ENCODE results near the gene LMBR1.

The LMBR1 gene

GRCh38 chr7:156778668-156779067, 114.3 kb downstream of the LMBR1 start:
- H3K9ac ChIP-seq (ENCODE audit: insufficient read length, low read depth): no peak overlapping the region
- DNase-seq (ENCODE audit: low read depth, low spot score): no peak
- no peaks in the 10 kb centered on the region for H3K27me3 ChIP-seq (ENCODE audit: insufficient read depth, insufficient read length)
- no peaks in the 10 kb centered on the region for H3K36me3 ChIP-seq (ENCODE audit: insufficient read depth, insufficient read length, low read length)
- no peaks in the 10 kb centered on the region for H3K4me1 ChIP-seq (ENCODE audit: insufficient read depth, insufficient read length)
- TF ChIP-seq ZNF274 (IDR thresholded peaks at IDR 0.05; ENCODE audit: low read depth, low read length) (no peak), YY1 (IDR thresholded peaks at IDR 0.05; ENCODE audit: insufficient read depth, insufficient read length) (no peak), SUZ12 (IDR thresholded peaks at IDR 0.05; ENCODE audit: extremely low read depth, insufficient read depth, insufficient read length) (no peak)
- no peak overlapping the region for H3K4me3 ChIP-seq (ENCODE audit: insufficient read length, low read depth)
- no peaks in the 10 kb centered on the region for H3K9me3 ChIP-seq (ENCODE audit: insufficient read depth, low read length)

GRCh38 chr7:156778201-156778600, 114.8 kb downstream of the LMBR1 start:
- Histone ChIP-seq H3K9ac (ENCODE audit: insufficient read length, low read depth) (no peak overlapping the region), H3K36me3 (ENCODE audit: insufficient read depth, insufficient read length, low read length) (no peaks in the 10 kb centered on the region), H3K27me3 (ENCODE audit: insufficient read depth, insufficient read length) (no peaks in the 10 kb centered on the region), H3K4me3 (ENCODE audit: insufficient read length, low read depth) (no peak overlapping the region), H3K9me3 (ENCODE audit: insufficient read depth, low read length) (no peaks in the 10 kb centered on the region), H3K4me1 (ENCODE audit: insufficient read depth, insufficient read length) (no peaks in the 10 kb centered on the region)
- no peak for DNase-seq (ENCODE audit: low read depth, low spot score)
- TF ChIP-seq YY1 (IDR thresholded peaks at IDR 0.05; ENCODE audit: insufficient read depth, insufficient read length) (no peak), ZNF274 (IDR thresholded peaks at IDR 0.05; ENCODE audit: low read depth, low read length) (no peak), SUZ12 (IDR thresholded peaks at IDR 0.05; ENCODE audit: extremely low read depth, insufficient read depth, insufficient read length) (no peak)

- no peaks in the 10 kb centered on the region for H3K36me3 ChIP-seq (ENCODE audit: insufficient read depth, insufficient read length, low read length)
- H3K9ac ChIP-seq (ENCODE audit: insufficient read length, low read depth): no peak overlapping the region
- no peak overlapping the region for H3K4me3 ChIP-seq (ENCODE audit: insufficient read length, low read depth)
- no peak for DNase-seq (ENCODE audit: low read depth, low spot score)
- no peaks in the 10 kb centered on the region for H3K4me1 ChIP-seq (ENCODE audit: insufficient read depth, insufficient read length)
- TF ChIP-seq ZNF274 (IDR thresholded peaks at IDR 0.05; ENCODE audit: low read depth, low read length) (no peak), YY1 (IDR thresholded peaks at IDR 0.05; ENCODE audit: insufficient read depth, insufficient read length) (no peak), SUZ12 (IDR thresholded peaks at IDR 0.05; ENCODE audit: extremely low read depth, insufficient read depth, insufficient read length) (no peak)
- no peaks in the 10 kb centered on the region for H3K27me3 ChIP-seq (ENCODE audit: insufficient read depth, insufficient read length)
- H3K9me3 ChIP-seq (ENCODE audit: insufficient read depth, low read length): no peaks in the 10 kb centered on the region
Observed at GRCh38 chr7:156777364-156778069, 115.5 kb downstream of the LMBR1 start.

- H3K36me3 ChIP-seq (ENCODE audit: insufficient read depth, insufficient read length, low read length): no peaks in the 10 kb centered on the region
- TF ChIP-seq YY1 (IDR thresholded peaks at IDR 0.05; ENCODE audit: insufficient read depth, insufficient read length) (no peak), SUZ12 (IDR thresholded peaks at IDR 0.05; ENCODE audit: extremely low read depth, insufficient read depth, insufficient read length) (no peak), ZNF274 (IDR thresholded peaks at IDR 0.05; ENCODE audit: low read depth, low read length) (no peak)
- H3K9ac ChIP-seq (ENCODE audit: insufficient read length, low read depth): no peak overlapping the region
Observed at GRCh38 chr7:156776527-156776926, 116.5 kb downstream of the LMBR1 start.

GRCh38 chr7:156773966-156774365, 119.0 kb downstream of the LMBR1 start:
- H3K4me3 ChIP-seq (ENCODE audit: insufficient read length, low read depth): no peak overlapping the region
- no peak overlapping the region for H3K9ac ChIP-seq (ENCODE audit: insufficient read length, low read depth)
- H3K36me3 ChIP-seq (ENCODE audit: insufficient read depth, insufficient read length, low read length): no peaks in the 10 kb centered on the region
- H3K4me1 ChIP-seq (ENCODE audit: insufficient read depth, insufficient read length): peaks cover 2% of the 10 kb centered on the region
- H3K9me3 ChIP-seq (ENCODE audit: insufficient read depth, low read length): no peaks in the 10 kb centered on the region
- no peak for DNase-seq (ENCODE audit: low read depth, low spot score)
- TF ChIP-seq SUZ12 (IDR thresholded peaks at IDR 0.05; ENCODE audit: extremely low read depth, insufficient read depth, insufficient read length) (no peak), ZNF274 (IDR thresholded peaks at IDR 0.05; ENCODE audit: low read depth, low read length) (no peak), YY1 (IDR thresholded peaks at IDR 0.05; ENCODE audit: insufficient read depth, insufficient read length) (no peak)
- no peaks in the 10 kb centered on the region for H3K27me3 ChIP-seq (ENCODE audit: insufficient read depth, insufficient read length)

More at GRCh38 chr7:156776527-156776926, 116.5 kb downstream of the LMBR1 start:
- H3K9me3 ChIP-seq (ENCODE audit: insufficient read depth, low read length): no peaks in the 10 kb centered on the region
- H3K4me3 ChIP-seq (ENCODE audit: insufficient read length, low read depth): no peak overlapping the region
- H3K4me1 ChIP-seq (ENCODE audit: insufficient read depth, insufficient read length): no peaks in the 10 kb centered on the region
- H3K27me3 ChIP-seq (ENCODE audit: insufficient read depth, insufficient read length): no peaks in the 10 kb centered on the region
- DNase-seq (ENCODE audit: low read depth, low spot score): no peak

- Histone ChIP-seq H3K9me3 (ENCODE audit: insufficient read depth, low read length) (no peaks in the 10 kb centered on the region), H3K9ac (ENCODE audit: insufficient read length, low read depth) (no peak overlapping the region), H3K36me3 (ENCODE audit: insufficient read depth, insufficient read length, low read length) (no peaks in the 10 kb centered on the region), H3K4me3 (ENCODE audit: insufficient read length, low read depth) (no peak overlapping the region), H3K4me1 (ENCODE audit: insufficient read depth, insufficient read length) (peaks cover 2% of the 10 kb centered on the region), H3K27me3 (ENCODE audit: insufficient read depth, insufficient read length) (no peaks in the 10 kb centered on the region)
- TF ChIP-seq ZNF274 (IDR thresholded peaks at IDR 0.05; ENCODE audit: low read depth, low read length) (no peak), SUZ12 (IDR thresholded peaks at IDR 0.05; ENCODE audit: extremely low read depth, insufficient read depth, insufficient read length) (no peak), YY1 (IDR thresholded peaks at IDR 0.05; ENCODE audit: insufficient read depth, insufficient read length) (no peak)
- no peak for DNase-seq (ENCODE audit: low read depth, low spot score)
Observed at GRCh38 chr7:156772725-156773124, 120.3 kb downstream of the LMBR1 start.

- H3K27me3 ChIP-seq (ENCODE audit: insufficient read depth, insufficient read length): no peaks in the 10 kb centered on the region
- H3K9ac ChIP-seq (ENCODE audit: insufficient read length, low read depth): no peak overlapping the region
- no peaks in the 10 kb centered on the region for H3K36me3 ChIP-seq (ENCODE audit: insufficient read depth, insufficient read length, low read length)
- peaks cover 2% of the 10 kb centered on the region for H3K4me1 ChIP-seq (ENCODE audit: insufficient read depth, insufficient read length)
- no peaks in the 10 kb centered on the region for H3K9me3 ChIP-seq (ENCODE audit: insufficient read depth, low read length)
- H3K4me3 ChIP-seq (ENCODE audit: insufficient read length, low read depth): no peak overlapping the region
- TF ChIP-seq SUZ12 (IDR thresholded peaks at IDR 0.05; ENCODE audit: extremely low read depth, insufficient read depth, insufficient read length) (no peak), YY1 (IDR thresholded peaks at IDR 0.05; ENCODE audit: insufficient read depth, insufficient read length) (no peak), ZNF274 (IDR thresholded peaks at IDR 0.05; ENCODE audit: low read depth, low read length) (no peak)
- DNase-seq (ENCODE audit: low read depth, low spot score): no peak
Observed at GRCh38 chr7:156768698-156769472, 124.1 kb downstream of the LMBR1 start.

Measured in NT2/D1 (cell line).